Measurements from ENCODE around the gene DIPK1C.

GRCh38 chr18:74456017-74456348, 1.1 kb downstream of the DIPK1C start:
- TF ChIP-seq SMC3 (IDR thresholded peaks at IDR 0.05; ENCODE audit: low read depth, low read length) (no peak), RAD21 (IDR thresholded peaks at IDR 0.05; ENCODE audit: low read length) (no peak), POLR2A (IDR thresholded peaks at IDR 0.05; ENCODE audit: low read depth, low read length) (no peak)

Data from IMR-90 (cell line).